OCI-LY1 (cell line): ENCODE data around the gene HIVEP2.

Experiments
- EZH2 ChIP-seq: fragments of 200-600 bp; sonication (generic), shearing (Covaris generic); IDR thresholded peaks from 2 replicates; pipeline ENCODE4 v1.8.0; 2017; ENCODE audit warnings: borderline replicate concordance, mixed run types, mild to moderate bottlenecking, antibody characterized with exemption, low read length, moderate library complexity, mixed read lengths
- TF ChIP-seq, protein P1 (sequence below): fragments of 200-600 bp; sonication (generic), shearing (Covaris generic); IDR thresholded peaks from 2 replicates; pipeline ENCODE4 v1.5.1; 2017; ENCODE audit warnings: mild to moderate bottlenecking, antibody characterized with exemption, low read length, moderate library complexity, mixed read lengths

GRCh38 chr6:142722012-142722411 is 223.0 kb downstream of the HIVEP2 start:
- TF ChIP-seq, protein P1, sequence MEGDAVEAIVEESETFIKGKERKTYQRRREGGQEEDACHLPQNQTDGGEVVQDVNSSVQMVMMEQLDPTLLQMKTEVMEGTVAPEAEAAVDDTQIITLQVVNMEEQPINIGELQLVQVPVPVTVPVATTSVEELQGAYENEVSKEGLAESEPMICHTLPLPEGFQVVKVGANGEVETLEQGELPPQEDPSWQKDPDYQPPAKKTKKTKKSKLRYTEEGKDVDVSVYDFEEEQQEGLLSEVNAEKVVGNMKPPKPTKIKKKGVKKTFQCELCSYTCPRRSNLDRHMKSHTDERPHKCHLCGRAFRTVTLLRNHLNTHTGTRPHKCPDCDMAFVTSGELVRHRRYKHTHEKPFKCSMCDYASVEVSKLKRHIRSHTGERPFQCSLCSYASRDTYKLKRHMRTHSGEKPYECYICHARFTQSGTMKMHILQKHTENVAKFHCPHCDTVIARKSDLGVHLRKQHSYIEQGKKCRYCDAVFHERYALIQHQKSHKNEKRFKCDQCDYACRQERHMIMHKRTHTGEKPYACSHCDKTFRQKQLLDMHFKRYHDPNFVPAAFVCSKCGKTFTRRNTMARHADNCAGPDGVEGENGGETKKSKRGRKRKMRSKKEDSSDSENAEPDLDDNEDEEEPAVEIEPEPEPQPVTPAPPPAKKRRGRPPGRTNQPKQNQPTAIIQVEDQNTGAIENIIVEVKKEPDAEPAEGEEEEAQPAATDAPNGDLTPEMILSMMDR = no peak
- no peak for TF ChIP-seq EZH2
